K562 (cell line): Measurements from ENCODE around the gene CERS6. TPM values are rescaled to one million over a fixed set of nuclear protein-coding genes. Genes with fewer than 3 reads are reported as not detected.

Source experiments
- CEBPZ ChIP-seq: fragments of 150-350 bp; IDR thresholded peaks from 2 replicates; pipeline ENCODE4 v1.6.1; 2014; ENCODE audit warnings: low read depth, mild to moderate bottlenecking, low read length, borderline replicate concordance
- CHD1 ChIP-seq: fragments of 200-600 bp; sonication (generic); IDR thresholded peaks from one replicate; pipeline ENCODE4 v1.6.1; 2012; ENCODE audit warnings: mild to moderate bottlenecking, moderate library complexity, low read length, inconsistent platforms
- E2F8 ChIP-seq: fragments of 450-650 bp; IDR thresholded peaks from 2 replicates; pipeline ENCODE4 v1.7.1; 2018; ENCODE audit warnings: mild to moderate bottlenecking, low read depth; ENCODE audit not compliant: partially characterized antibody
- FOXP4 ChIP-seq: sonication (generic); formaldehyde crosslinking; IDR thresholded peaks from 2 replicates; pipeline ENCODE4 v1.8.0; 2022; ENCODE audit warnings: mild to moderate bottlenecking, missing genetic modification reagents, borderline replicate concordance
- IRF2 ChIP-seq: sonication (generic); formaldehyde crosslinking; IDR thresholded peaks from 2 replicates; pipeline ENCODE4 v1.8.1; 2022; ENCODE audit warnings: mild to moderate bottlenecking, missing genetic modification reagents
- KLF16 ChIP-seq: IDR thresholded peaks from 2 replicates; pipeline ENCODE4 v1.6.1; 2016; ENCODE audit warnings: antibody characterized with exemption
- MED1 ChIP-seq: sonication (generic); formaldehyde crosslinking; IDR thresholded peaks from 2 replicates; pipeline ENCODE4 v1.8.1; 2023; ENCODE audit warnings: missing genetic modification reagents, borderline replicate concordance
- MTA3 ChIP-seq: fragments of 450-650 bp; formaldehyde crosslinking; IDR thresholded peaks from 2 replicates; pipeline ENCODE4 v1.6.1; 2017; ENCODE audit warnings: mild to moderate bottlenecking, borderline replicate concordance
- PRPF4 ChIP-seq: fragments of 200-400 bp; formaldehyde crosslinking; IDR thresholded peaks from one replicate; pipeline ENCODE4 v1.6.1; 2017; ENCODE audit warnings: low read length, low read depth, mild to moderate bottlenecking; ENCODE audit not compliant: insufficient read depth, poor library complexity, severe bottlenecking
- SNIP1 ChIP-seq: fragments of 450-650 bp; IDR thresholded peaks from 2 replicates; pipeline ENCODE4 v1.7.1; 2017; ENCODE audit warnings: low read depth, mild to moderate bottlenecking
- TCF7 ChIP-seq: sonication (generic); IDR thresholded peaks from 2 replicates; pipeline ENCODE4 v1.6.1; 2016; ENCODE audit warnings: antibody characterized with exemption, borderline replicate concordance
- ZBTB8A ChIP-seq: fragments of 450-650 bp; IDR thresholded peaks from 2 replicates; pipeline ENCODE4 v1.6.1; 2018; ENCODE audit warnings: mild to moderate bottlenecking, moderate library complexity; ENCODE audit not compliant: partially characterized antibody
- ZNF707 ChIP-seq: fragments of 250-450 bp; sonication (Bioruptor Pico); conservative IDR thresholded peaks from 2 replicates; pipeline ENCODE4 v1.8.0; 2022; ENCODE audit warnings: inconsistent platforms, mild to moderate bottlenecking, moderate library complexity
- polyA plus RNA-seq, 8 experiments: library from polyadenylated mRNA; depleted of rRNA in 4 of 8; stranded (reverse) in 5 of 8; unstranded in 3 of 8; fragments of >200 nt; fragmentation: Nextera tagmentation in 2 of 8; fragmentation: Illumina TruSeq in 1 of 8; extraction: Ambion mirVana in 2 of 8; extraction: Trizol in 1 of 8; gene quantifications; 2 replicates each; pipeline versions ENCODE4 v1.2.1 to v1.2.3, GENCODE V29; 2011 to 2014; ENCODE audit warnings: inconsistent platforms in 1 of 8, missing spikeins in 1 of 8
- total RNA-seq, 7 experiments: library from RNA; depleted of rRNA in 6 of 7; stranded (reverse); fragments of >200 nt in 6 of 7; fragmentation: Illumina TruSeq in 2 of 7; extraction: Trizol in 2 of 7; gene quantifications; 2 replicates each; pipeline versions ENCODE4 v1.2.1 to v1.2.3, GENCODE V29; 2011 to 2021; ENCODE audit warnings: low replicate concordance in 1 of 7
- TF ChIP-seq, protein P1 (sequence below): fragments of 250-450 bp; sonication (Bioruptor Pico); IDR thresholded peaks from 2 replicates; pipeline ENCODE4 v1.6.1; 2021; ENCODE audit warnings: mild to moderate bottlenecking
- TF ChIP-seq, protein P2 (sequence below): sonication (generic); formaldehyde crosslinking; IDR thresholded peaks from 2 replicates; pipeline ENCODE4 v1.8.0; 2022; ENCODE audit warnings: mild to moderate bottlenecking, low read depth, missing genetic modification reagents

CERS6 gene
- total and polyA plus RNA-seq, 9 of the 15 experiments (the other 6 are each of a cell fraction or from before 2014, with no cell fraction given): 1.6 to 13.6 (median 11.4) TPM

- TF ChIP-seq TCF7: no peak
- no peak for TF ChIP-seq SNIP1
- TF ChIP-seq PRPF4: no peak
- TF ChIP-seq MED1 (CRISPR knock-in tag): no peak
- TF ChIP-seq ZBTB8A: no peak
- TF ChIP-seq CEBPZ: no peak
- peak; percentile 97 for TF ChIP-seq KLF16
- TF ChIP-seq IRF2 (CRISPR knock-in tag): no peak
- TF ChIP-seq, protein P1, sequence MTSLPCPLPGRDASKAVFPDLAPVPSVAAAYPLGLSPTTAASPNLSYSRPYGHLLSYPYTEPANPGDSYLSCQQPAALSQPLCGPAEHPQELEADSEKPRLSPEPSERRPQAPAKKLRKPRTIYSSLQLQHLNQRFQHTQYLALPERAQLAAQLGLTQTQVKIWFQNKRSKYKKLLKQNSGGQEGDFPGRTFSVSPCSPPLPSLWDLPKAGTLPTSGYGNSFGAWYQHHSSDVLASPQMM (CRISPR knock-in tag): no peak
- TF ChIP-seq FOXP4 (CRISPR knock-in tag): no peak
- peak; percentile 93; the same call in 1 of the 2 replicates for TF ChIP-seq MTA3
- TF ChIP-seq ZNF707 (CRISPR knock-in tag): no peak
- TF ChIP-seq, protein P2, sequence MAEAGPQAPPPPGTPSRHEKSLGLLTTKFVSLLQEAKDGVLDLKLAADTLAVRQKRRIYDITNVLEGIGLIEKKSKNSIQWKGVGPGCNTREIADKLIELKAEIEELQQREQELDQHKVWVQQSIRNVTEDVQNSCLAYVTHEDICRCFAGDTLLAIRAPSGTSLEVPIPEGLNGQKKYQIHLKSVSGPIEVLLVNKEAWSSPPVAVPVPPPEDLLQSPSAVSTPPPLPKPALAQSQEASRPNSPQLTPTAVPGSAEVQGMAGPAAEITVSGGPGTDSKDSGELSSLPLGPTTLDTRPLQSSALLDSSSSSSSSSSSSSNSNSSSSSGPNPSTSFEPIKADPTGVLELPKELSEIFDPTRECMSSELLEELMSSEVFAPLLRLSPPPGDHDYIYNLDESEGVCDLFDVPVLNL (CRISPR knock-in tag): no peak
- peak; percentile 69 for TF ChIP-seq E2F8
- TF ChIP-seq CHD1: no peak
Measured at GRCh38 chr2:168773719-168774521, 317.8 kb downstream of the CERS6 start (continued).
